ENCODE data around the gene TMEM120B. TPM values are rescaled to one million over a fixed set of nuclear protein-coding genes. Genes with fewer than 3 reads are reported as not detected.

The TMEM120B gene
- total RNA-seq, 4 donors from 2014 or later, result 3.7 to 8.6 (median 5.2) TPM

- DNase-seq, result no peak
- TF ChIP-seq, protein P1, sequence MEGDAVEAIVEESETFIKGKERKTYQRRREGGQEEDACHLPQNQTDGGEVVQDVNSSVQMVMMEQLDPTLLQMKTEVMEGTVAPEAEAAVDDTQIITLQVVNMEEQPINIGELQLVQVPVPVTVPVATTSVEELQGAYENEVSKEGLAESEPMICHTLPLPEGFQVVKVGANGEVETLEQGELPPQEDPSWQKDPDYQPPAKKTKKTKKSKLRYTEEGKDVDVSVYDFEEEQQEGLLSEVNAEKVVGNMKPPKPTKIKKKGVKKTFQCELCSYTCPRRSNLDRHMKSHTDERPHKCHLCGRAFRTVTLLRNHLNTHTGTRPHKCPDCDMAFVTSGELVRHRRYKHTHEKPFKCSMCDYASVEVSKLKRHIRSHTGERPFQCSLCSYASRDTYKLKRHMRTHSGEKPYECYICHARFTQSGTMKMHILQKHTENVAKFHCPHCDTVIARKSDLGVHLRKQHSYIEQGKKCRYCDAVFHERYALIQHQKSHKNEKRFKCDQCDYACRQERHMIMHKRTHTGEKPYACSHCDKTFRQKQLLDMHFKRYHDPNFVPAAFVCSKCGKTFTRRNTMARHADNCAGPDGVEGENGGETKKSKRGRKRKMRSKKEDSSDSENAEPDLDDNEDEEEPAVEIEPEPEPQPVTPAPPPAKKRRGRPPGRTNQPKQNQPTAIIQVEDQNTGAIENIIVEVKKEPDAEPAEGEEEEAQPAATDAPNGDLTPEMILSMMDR (IDR thresholded peaks at IDR 0.05), result no peak
- no peak for TF ChIP-seq POLR2A (IDR thresholded peaks at IDR 0.05)
- Histone ChIP-seq H3K27me3 (no peaks in the 10 kb centered on the region), H3K4me1 (no peaks in the 10 kb centered on the region), H3K36me3 (peaks cover 0 to 81% (median 0%) of the 10 kb centered on the region in 3 donors), H3K27ac (no peak overlapping the region), H3K9me3 (no peaks in the 10 kb centered on the region), H3K4me3 (no peak overlapping the region)
Observed at GRCh38 chr12:121829250-121829918, 116.8 kb downstream of the TMEM120B start.

DNA sequence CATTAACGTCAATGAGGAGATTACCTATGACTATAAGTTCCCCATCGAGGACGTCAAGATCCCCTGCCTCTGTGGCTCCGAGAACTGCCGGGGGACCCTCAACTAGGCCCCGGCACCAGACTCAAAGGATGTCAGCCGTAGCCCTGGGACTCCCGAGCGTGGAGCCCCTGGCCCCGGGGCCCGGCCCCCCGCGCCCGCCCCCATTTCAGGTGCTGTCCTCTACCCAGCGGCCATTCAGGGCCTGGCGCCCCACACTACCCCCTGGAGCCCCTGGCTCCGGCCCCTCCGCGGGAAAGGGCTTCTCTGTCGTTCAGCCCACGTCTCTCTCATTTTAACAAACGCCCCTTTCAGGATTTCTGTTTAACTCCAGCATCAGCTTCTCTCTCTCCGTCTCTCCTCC lies 117.6 kb downstream of the TMEM120B start:
- DNase-seq, result no peak
- no peaks in the 10 kb centered on the region for H3K9me3 ChIP-seq
- H3K27ac ChIP-seq, result no peak overlapping the region
- TF ChIP-seq POLR2A (IDR thresholded peaks at IDR 0.05), result no peak
- TF ChIP-seq, protein P1 (IDR thresholded peaks at IDR 0.05), result no peak
- H3K36me3 ChIP-seq, result peaks cover 0 to 74% (median 0%) of the 10 kb centered on the region in 3 donors
- no peaks in the 10 kb centered on the region for H3K27me3 ChIP-seq
- no peaks in the 10 kb centered on the region for H3K4me1 ChIP-seq
- no peak overlapping the region for H3K4me3 ChIP-seq

DNA sequence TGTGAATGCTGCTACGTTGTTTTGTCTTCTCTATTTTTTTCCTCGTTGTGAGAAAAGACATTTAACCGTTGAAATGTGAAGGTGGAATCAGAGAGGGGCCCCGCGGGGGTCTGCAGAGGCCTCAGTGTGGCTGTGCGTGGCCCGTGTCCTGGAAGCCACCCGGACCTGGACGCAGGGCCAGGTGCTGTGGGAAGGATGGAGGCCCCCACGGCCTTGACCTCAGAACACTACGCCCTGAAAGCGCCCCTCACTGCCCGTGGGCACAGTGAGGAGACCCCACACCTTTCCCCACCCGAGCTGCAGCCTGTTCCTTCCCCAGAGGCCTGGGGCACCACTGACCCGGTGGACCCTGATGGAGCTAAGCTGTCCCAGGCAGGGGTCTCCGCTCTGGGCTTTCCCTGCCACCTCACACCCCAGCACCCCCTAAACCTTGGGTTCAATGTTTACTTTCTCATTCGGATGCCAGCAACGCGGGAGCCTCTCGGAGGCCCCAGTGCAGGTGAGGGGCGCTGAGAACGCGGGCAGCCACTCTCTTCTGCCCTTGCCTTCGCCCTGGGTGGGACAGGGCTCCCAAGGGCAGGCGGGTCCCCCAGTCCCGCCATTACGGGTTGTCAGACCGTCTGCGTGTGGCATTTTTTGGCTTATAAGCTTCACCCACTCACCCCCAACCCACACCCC lies 118.2 kb downstream of the TMEM120B start:
- no peak overlapping the region for H3K27ac ChIP-seq
- no peak overlapping the region for H3K4me3 ChIP-seq
- no peaks in the 10 kb centered on the region for H3K4me1 ChIP-seq
- TF ChIP-seq, protein P1 (IDR thresholded peaks at IDR 0.05), result no peak
- TF ChIP-seq POLR2A (IDR thresholded peaks at IDR 0.05), result no peak
- no peaks in the 10 kb centered on the region for H3K27me3 ChIP-seq
- no peak for DNase-seq
- peaks cover 0 to 68% (median 0%) of the 10 kb centered on the region in 3 donors for H3K36me3 ChIP-seq
- H3K9me3 ChIP-seq, result no peaks in the 10 kb centered on the region

Other genes with a start within 250 kb of the TMEM120B start
- 100 to 1,000 TPM in 1 of 4 donors, 10 to 100 TPM in 2, 1 to 10 TPM in 1; 10.0 to 115 (median 33.7) TPM for gene KDM2B, start 131.7 kb upstream of the TMEM120B start, total RNA-seq
- gene ORAI1, start 86.2 kb upstream of the TMEM120B start, total RNA-seq, result 10 to 100 TPM in 2 of 4 donors, 1 to 10 TPM in 2; 3.3 to 17.4 (median 8.7) TPM
- gene MORN3, start 43.1 kb upstream of the TMEM120B start, total RNA-seq, result not detected
- gene RHOF, start 80.9 kb downstream of the TMEM120B start, total RNA-seq, result 100 to 1,000 TPM in 2 of 4 donors, 10 to 100 TPM in 2; 31.4 to 134 (median 91.0) TPM
- gene SETD1B, start 91.3 kb downstream of the TMEM120B start, total RNA-seq, result 10 to 100 TPM; 15.4 to 30.5 (median 25.3) TPM
- gene HPD, start 146.1 kb downstream of the TMEM120B start, total RNA-seq, result not detected
- gene PSMD9, start 176.0 kb downstream of the TMEM120B start, total RNA-seq, result 10 to 100 TPM; 33.1 to 47.7 (median 37.8) TPM
- 1 to 10 TPM in 1 of 4 donors, under 1 TPM in 2, not detected in 1; 0.67 to 1.1 (median 0.95) TPM for gene CFAP251, start 205.8 kb downstream of the TMEM120B start, total RNA-seq

Measured in Peyer's patch (tissue), 4 donors.